Esophagus squamous epithelium (tissue), 4 donors: ENCODE results near the gene TECR.

ENCODE experiments used
- CTCF ChIP-seq, 6 experiments: fragments of 450-650 bp in 4 of 6; fragments of 200-600 bp in 2 of 6; sonication (generic) in 2 of 6; IDR thresholded peaks; one replicate each; pipeline ENCODE4 v1.5.1; 2016 to 2019; ENCODE audit warnings: antibody characterized with exemption in 6 of 6, mild to moderate bottlenecking in 4 of 6, moderate library complexity in 4 of 6
- POLR2A ChIP-seq, 4 donors: fragments of 450-650 bp; IDR thresholded peaks; one replicate each; pipeline ENCODE4 v1.6.1; 2017; ENCODE audit warnings: antibody characterized with exemption in 4 of 4, mild to moderate bottlenecking in 4 of 4, moderate library complexity in 3 of 4

- TF ChIP-seq CTCF (IDR thresholded peaks at IDR 0.05) (no peak), POLR2A (IDR thresholded peaks at IDR 0.05) (no peak)
These were observed 9.5 kb upstream of the TECR start for GRCh38 chr19:14519860-14520407.
